ENCODE data around the gene FGF2.

DNA sequence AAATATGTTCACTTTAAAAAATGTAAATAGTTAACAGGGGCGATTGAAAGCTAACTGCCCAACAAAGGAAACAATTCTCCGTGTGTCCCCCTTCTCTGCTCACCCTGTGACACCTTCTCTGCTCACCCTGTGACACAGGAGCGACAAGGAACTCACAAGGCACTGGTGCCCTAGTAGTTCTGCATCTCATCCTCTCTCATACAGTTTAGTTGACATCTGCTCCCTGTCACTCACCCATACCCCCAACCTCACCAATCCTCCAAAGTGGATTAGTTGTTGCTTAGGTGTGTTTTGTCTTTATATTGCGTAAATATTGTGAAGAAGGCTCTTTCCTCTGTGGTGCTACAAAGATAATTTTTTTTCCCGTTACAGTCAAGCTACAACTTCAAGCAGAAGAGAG lies 49.3 kb downstream of the FGF2 start:
- TF ChIP-seq, protein P1, sequence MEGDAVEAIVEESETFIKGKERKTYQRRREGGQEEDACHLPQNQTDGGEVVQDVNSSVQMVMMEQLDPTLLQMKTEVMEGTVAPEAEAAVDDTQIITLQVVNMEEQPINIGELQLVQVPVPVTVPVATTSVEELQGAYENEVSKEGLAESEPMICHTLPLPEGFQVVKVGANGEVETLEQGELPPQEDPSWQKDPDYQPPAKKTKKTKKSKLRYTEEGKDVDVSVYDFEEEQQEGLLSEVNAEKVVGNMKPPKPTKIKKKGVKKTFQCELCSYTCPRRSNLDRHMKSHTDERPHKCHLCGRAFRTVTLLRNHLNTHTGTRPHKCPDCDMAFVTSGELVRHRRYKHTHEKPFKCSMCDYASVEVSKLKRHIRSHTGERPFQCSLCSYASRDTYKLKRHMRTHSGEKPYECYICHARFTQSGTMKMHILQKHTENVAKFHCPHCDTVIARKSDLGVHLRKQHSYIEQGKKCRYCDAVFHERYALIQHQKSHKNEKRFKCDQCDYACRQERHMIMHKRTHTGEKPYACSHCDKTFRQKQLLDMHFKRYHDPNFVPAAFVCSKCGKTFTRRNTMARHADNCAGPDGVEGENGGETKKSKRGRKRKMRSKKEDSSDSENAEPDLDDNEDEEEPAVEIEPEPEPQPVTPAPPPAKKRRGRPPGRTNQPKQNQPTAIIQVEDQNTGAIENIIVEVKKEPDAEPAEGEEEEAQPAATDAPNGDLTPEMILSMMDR (IDR thresholded peaks at IDR 0.05): no peak
- no peak for TF ChIP-seq POLR2A (IDR thresholded peaks at IDR 0.05)

All from esophagus squamous epithelium (tissue), 4 donors.